ENCODE data around the gene IFT88.

Gene IFT88

DNA sequence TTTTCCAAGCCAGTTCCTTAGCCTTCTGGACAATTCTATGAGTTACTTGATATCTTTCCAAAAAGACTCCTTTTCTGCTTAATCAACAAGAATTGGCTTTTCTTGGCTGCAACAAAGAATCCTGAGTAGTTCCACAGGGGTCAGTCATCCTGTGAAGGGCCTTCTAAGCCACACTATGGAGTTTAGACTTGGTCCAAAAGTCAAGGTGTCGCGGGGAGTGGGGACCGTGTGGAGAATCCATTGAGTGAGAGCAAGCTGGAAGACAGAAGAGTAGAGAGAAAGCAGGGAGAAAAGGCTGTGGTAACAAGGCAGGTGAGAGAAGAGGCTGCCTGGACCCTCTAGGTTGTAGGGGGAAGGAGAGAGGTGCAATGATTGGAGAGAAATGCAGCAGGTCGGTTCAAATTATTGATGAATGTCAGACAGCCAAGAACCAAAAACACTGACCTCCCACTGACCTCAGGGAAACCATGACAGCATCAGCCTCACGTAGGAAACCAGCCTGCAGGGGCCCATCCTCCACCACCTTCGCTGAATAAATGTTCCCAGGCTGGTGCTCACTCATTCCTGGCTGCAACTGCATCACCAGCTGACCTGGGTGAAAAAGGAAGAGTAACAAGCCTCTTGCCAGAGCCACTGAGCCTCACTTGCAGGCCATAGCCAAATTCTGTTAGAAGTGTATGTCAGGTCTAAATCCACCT lies 7.1 kb upstream of the IFT88 start:
- no peak overlapping the region for H3K4me3 Mint-ChIP-seq
- TF ChIP-seq, protein P1, sequence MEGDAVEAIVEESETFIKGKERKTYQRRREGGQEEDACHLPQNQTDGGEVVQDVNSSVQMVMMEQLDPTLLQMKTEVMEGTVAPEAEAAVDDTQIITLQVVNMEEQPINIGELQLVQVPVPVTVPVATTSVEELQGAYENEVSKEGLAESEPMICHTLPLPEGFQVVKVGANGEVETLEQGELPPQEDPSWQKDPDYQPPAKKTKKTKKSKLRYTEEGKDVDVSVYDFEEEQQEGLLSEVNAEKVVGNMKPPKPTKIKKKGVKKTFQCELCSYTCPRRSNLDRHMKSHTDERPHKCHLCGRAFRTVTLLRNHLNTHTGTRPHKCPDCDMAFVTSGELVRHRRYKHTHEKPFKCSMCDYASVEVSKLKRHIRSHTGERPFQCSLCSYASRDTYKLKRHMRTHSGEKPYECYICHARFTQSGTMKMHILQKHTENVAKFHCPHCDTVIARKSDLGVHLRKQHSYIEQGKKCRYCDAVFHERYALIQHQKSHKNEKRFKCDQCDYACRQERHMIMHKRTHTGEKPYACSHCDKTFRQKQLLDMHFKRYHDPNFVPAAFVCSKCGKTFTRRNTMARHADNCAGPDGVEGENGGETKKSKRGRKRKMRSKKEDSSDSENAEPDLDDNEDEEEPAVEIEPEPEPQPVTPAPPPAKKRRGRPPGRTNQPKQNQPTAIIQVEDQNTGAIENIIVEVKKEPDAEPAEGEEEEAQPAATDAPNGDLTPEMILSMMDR (IDR thresholded peaks at IDR 0.05) = no peak
- peaks cover 5% of the 10 kb centered on the region for H3K36me3 Mint-ChIP-seq (ENCODE audit: low read depth)
- peaks cover 16% of the 10 kb centered on the region for H3K9me3 Mint-ChIP-seq
- H3K4me1 Mint-ChIP-seq = peaks cover 31% of the 10 kb centered on the region
- DNase-seq = no peak
- H3K27ac Mint-ChIP-seq = peak overlapping the region; percentile 0
- peaks cover 12% of the 10 kb centered on the region for H3K27me3 Mint-ChIP-seq (ENCODE audit: low read depth, poor library complexity)

DNA sequence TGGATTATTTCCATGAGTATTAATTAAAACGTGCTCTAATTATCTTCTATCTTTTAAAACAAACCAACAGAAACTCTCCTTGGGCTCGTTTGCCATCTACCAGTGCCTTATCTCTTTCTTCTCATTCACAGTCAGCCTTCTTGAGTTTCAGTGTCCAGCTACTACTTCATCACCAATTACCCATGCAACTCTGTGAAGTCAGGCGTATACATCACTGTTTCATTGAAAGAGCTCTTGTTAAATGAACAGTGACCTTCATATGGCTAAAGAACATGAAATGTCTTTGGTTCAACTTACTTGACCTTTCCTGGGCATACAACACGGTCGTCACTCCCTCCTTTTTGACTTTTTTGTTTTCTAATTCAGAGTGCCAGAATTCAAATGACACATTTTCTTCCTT lies 5.2 kb upstream of the IFT88 start:
- Mint-ChIP-seq H3K27ac (peak overlapping the region; percentile 8), H3K9me3 (peaks cover 31% of the 10 kb centered on the region), H3K27me3 (ENCODE audit: low read depth, poor library complexity) (peaks cover 9% of the 10 kb centered on the region), H3K36me3 (ENCODE audit: low read depth) (peaks cover 14% of the 10 kb centered on the region), H3K4me1 (peaks cover 36% of the 10 kb centered on the region), H3K4me3 (no peak overlapping the region)
- TF ChIP-seq, protein P1 (IDR thresholded peaks at IDR 0.05) = no peak
- no peak for DNase-seq

DNA sequence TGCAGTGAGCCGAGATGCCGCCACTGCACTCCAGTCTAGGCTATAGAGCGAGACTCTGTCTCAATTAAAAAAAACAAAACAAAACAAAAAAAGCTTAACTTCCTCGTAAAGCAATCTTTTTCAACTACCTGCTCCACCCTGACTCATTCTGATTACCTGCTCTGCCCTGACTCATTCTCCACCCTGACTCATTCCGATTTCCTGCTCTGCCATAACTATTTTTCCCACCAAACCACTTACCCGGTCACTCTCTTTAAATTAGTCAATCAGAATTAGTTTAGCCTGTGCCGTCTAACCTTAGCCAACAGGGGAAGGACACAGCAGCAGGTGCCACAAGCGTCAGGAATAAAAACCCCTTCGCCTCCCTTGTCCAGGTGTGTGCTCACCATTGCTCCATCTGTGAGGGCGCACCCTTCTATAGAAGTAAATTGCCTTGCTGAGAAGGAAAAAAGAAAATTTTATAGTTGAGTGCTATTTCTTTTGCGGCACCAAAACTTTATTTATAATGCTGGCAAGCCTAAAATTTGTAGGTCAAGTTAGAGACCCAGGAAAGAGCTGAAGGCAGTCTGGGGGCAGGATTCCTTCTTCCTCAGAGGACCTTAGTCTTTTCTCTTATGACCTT lies 1.7 kb upstream of the IFT88 start:
- H3K27ac Mint-ChIP-seq = no peak overlapping the region
- TF ChIP-seq, protein P1 (IDR thresholded peaks at IDR 0.05) = no peak
- peaks cover 24% of the 10 kb centered on the region for H3K36me3 Mint-ChIP-seq (ENCODE audit: low read depth)
- H3K4me1 Mint-ChIP-seq = peaks cover 32% of the 10 kb centered on the region
- H3K27me3 Mint-ChIP-seq (ENCODE audit: low read depth, poor library complexity) = peaks cover 12% of the 10 kb centered on the region
- peak overlapping the region; percentile 90 for H3K4me3 Mint-ChIP-seq
- DNase-seq = no peak
- H3K9me3 Mint-ChIP-seq = peaks cover 37% of the 10 kb centered on the region

DNA sequence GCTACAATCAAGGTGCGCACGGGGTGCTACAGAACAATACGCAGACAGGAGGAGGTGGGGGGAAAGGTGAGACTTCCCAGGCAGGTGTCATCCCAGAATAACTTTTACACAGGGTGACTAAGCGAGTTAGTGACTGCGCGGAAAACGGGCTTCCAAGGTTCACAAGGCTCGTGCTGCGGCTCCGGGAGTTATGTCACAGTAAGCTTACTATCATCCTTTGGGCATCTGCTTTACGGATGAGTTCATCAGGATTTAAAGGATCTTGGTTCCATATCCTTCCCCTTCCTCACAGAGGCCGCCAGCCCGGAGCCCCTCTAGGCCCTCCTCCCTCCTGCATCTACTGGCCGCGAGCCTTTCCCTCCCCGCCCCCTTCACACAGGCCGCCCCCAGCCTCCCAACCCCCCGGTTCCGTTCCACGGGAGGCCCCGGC lies 474 bp upstream of the IFT88 start:
- peak overlapping the region; percentile 78 for H3K27ac Mint-ChIP-seq

DNA sequence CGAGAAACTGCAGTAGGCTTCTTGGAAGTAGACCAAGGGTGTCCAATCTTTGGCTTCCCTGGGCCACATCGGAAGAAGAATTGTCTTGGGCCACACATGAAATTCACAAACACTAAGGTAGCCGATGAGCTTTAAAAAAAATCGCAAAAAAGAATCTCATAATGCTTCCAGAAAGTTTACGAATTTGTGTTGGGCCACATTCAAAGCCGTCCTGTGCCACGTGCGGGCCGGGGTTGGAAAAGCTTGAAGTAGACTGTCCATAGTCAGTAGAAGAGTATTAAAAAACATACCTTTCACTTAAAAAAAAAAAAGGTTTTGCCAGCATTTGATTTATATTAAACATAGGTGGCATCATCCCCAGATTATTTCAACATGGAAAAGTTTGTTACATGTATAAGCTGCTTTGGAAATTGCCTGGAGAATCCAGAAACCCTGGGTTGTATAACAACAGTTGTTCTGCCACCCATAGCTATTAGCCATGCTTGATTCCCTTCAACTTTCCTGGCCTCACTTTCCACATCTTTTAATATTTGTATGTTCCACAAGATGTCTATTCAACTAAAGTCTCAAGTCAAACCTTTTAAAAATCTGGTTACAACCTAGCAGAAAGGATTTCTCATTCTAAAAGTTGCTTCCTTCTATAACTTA lies 1.0 kb downstream of the IFT88 start:
- peaks cover 7% of the 10 kb centered on the region for H3K27me3 Mint-ChIP-seq (ENCODE audit: low read depth, poor library complexity)
- H3K4me1 Mint-ChIP-seq = peaks cover 16% of the 10 kb centered on the region
- peak overlapping the region; percentile 99 for H3K27ac Mint-ChIP-seq
- peaks cover 51% of the 10 kb centered on the region for H3K9me3 Mint-ChIP-seq
- peak overlapping the region; percentile 90 for H3K4me3 Mint-ChIP-seq
- no peak for DNase-seq
- TF ChIP-seq, protein P1 (IDR thresholded peaks at IDR 0.05) = no peak
- H3K36me3 Mint-ChIP-seq (ENCODE audit: low read depth) = peaks cover 47% of the 10 kb centered on the region

More for the DNA sequence above, 474 bp upstream of the IFT88 start:
- Mint-ChIP-seq H3K4me3 (peak overlapping the region; percentile 90), H3K9me3 (peaks cover 43% of the 10 kb centered on the region), H3K4me1 (peaks cover 23% of the 10 kb centered on the region), H3K36me3 (ENCODE audit: low read depth) (peaks cover 32% of the 10 kb centered on the region), H3K27me3 (ENCODE audit: low read depth, poor library complexity) (peaks cover 9% of the 10 kb centered on the region)
- no peak for DNase-seq
- TF ChIP-seq, protein P1 (IDR thresholded peaks at IDR 0.05) = no peak
